H9 (cell line): Measurements from ENCODE around the gene MRPS35. TPM values are rescaled to one million over a fixed set of nuclear protein-coding genes. Genes with fewer than 3 reads are reported as not detected.

ENCODE experiments used
- DNase-seq: peaks from one replicate; pipeline ENCODE4 v3.0.0-alpha.2; 2017
- H2AFZ ChIP-seq: one replicate; pipeline ENCODE4 v1.6.1; 2013; ENCODE audit warnings: mild to moderate bottlenecking, low read length, control low read depth, moderate library complexity
- H2AK5ac ChIP-seq: 2 replicates; pipeline ENCODE4 v1.6.1; 2013; ENCODE audit warnings: low read length, control low read depth, mixed read lengths; ENCODE audit not compliant: insufficient read length
- H2BK120ac ChIP-seq: one replicate; pipeline ENCODE4 v1.6.1; 2013; ENCODE audit warnings: low read depth, mild to moderate bottlenecking, low read length, control low read depth, inconsistent platforms; ENCODE audit not compliant: poor library complexity, severe bottlenecking
- H2BK12ac ChIP-seq: 2 replicates; pipeline ENCODE4 v1.6.1; 2013; ENCODE audit warnings: low read length, control low read depth, mixed read lengths, low read depth; ENCODE audit not compliant: insufficient read length
- H2BK15ac ChIP-seq: 2 replicates; pipeline ENCODE4 v1.6.1; 2013; ENCODE audit warnings: low read depth, low read length, control low read depth
- H2BK20ac ChIP-seq: one replicate; pipeline ENCODE4 v1.6.1; 2013; ENCODE audit warnings: low read depth, mild to moderate bottlenecking, low read length, control low read depth, inconsistent platforms; ENCODE audit not compliant: poor library complexity, severe bottlenecking
- H2BK5ac ChIP-seq: 2 replicates; pipeline ENCODE4 v1.6.1; 2013; ENCODE audit warnings: low read length, control low read depth, mixed read lengths; ENCODE audit not compliant: insufficient read length
- H3K14ac ChIP-seq: 2 replicates; pipeline ENCODE4 v1.6.1; 2013; ENCODE audit warnings: low read length, control low read depth; ENCODE audit not compliant: insufficient read depth
- H3K18ac ChIP-seq: 2 replicates; pipeline ENCODE4 v1.6.1; 2013; ENCODE audit warnings: low read depth, mild to moderate bottlenecking, mixed read lengths, low read length, control low read depth; ENCODE audit not compliant: insufficient read length
- H3K23ac ChIP-seq: 2 replicates; pipeline ENCODE4 v1.6.1; 2013; ENCODE audit warnings: low read length, control low read depth, mixed read lengths, low read depth; ENCODE audit not compliant: insufficient read length
- H3K23me2 ChIP-seq: 2 replicates; pipeline ENCODE4 v1.6.1; 2013; ENCODE audit warnings: low read depth, mild to moderate bottlenecking, mixed read lengths, low read length, control low read depth; ENCODE audit not compliant: insufficient read length, poor library complexity, severe bottlenecking
- H3K27ac ChIP-seq: 2 replicates; pipeline ENCODE4 v1.5.1; 2013; ENCODE audit warnings: low read length, control low read depth, mixed read lengths, low read depth; ENCODE audit not compliant: insufficient read length
- H3K27me3 ChIP-seq: 2 replicates; pipeline ENCODE4 v1.6.1; 2013; ENCODE audit warnings: low read length, control low read depth, inconsistent platforms; ENCODE audit not compliant: insufficient read depth
- H3K4ac ChIP-seq: 2 replicates; pipeline ENCODE4 v1.6.1; 2013; ENCODE audit warnings: low read depth, mild to moderate bottlenecking, control low read depth, inconsistent platforms, low read length, moderate library complexity
- H3K4me1 ChIP-seq: 2 replicates; pipeline ENCODE4 v1.6.1; 2013; ENCODE audit warnings: low read length, control low read depth, inconsistent platforms; ENCODE audit not compliant: insufficient read depth
- H3K4me2 ChIP-seq: 2 replicates; pipeline ENCODE4 v1.6.1; 2013; ENCODE audit warnings: low read length, control low read depth, mixed read lengths; ENCODE audit not compliant: insufficient read length, insufficient read depth
- H3K56ac ChIP-seq: 2 replicates; pipeline ENCODE4 v1.6.1; 2013; ENCODE audit warnings: low read depth, mild to moderate bottlenecking, mixed read lengths, low read length, control low read depth; ENCODE audit not compliant: insufficient read length
- H3K79me1 ChIP-seq: 2 replicates; pipeline ENCODE4 v1.6.1; 2013; ENCODE audit warnings: low read depth, mild to moderate bottlenecking, moderate library complexity, low read length, control low read depth, inconsistent platforms; ENCODE audit not compliant: insufficient read depth, poor library complexity, severe bottlenecking
- H3K79me2 ChIP-seq: 2 replicates; pipeline ENCODE4 v1.6.1; 2013; ENCODE audit warnings: low read length, control low read depth, inconsistent platforms; ENCODE audit not compliant: insufficient read depth
- H3K9ac ChIP-seq: 2 replicates; pipeline ENCODE4 v1.6.1; 2013; ENCODE audit warnings: low read length, control low read depth, mixed read lengths; ENCODE audit not compliant: insufficient read length; ENCODE audit errors: extremely low read depth
- H3K9me3 ChIP-seq: one replicate; pipeline ENCODE4 v1.6.1; 2013; ENCODE audit warnings: low read depth, low read length, inconsistent platforms; ENCODE audit not compliant: control insufficient read depth
- H3T11ph ChIP-seq: one replicate; pipeline ENCODE4 v1.6.1; 2013; ENCODE audit warnings: mild to moderate bottlenecking, low read length, control low read depth, inconsistent platforms
- H4K20me1 ChIP-seq: one replicate; pipeline ENCODE4 v1.6.1; 2013; ENCODE audit not compliant: control insufficient read depth, insufficient read length, insufficient read depth
- H4K5ac ChIP-seq: 2 replicates; pipeline ENCODE4 v1.6.1; 2013; ENCODE audit warnings: low read depth, mild to moderate bottlenecking, mixed read lengths, low read length, control low read depth; ENCODE audit not compliant: insufficient read length
- H4K8ac ChIP-seq: replicated peaks from 2 replicates; pipeline ENCODE4 v1.6.1; 2013; ENCODE audit warnings: low read length, control low read depth, mixed read lengths, low read depth; ENCODE audit not compliant: insufficient read length
- H4K91ac ChIP-seq: 2 replicates; pipeline ENCODE4 v1.6.1; 2013; ENCODE audit warnings: low read depth, mild to moderate bottlenecking, moderate library complexity, mixed read lengths, low read length, control low read depth; ENCODE audit not compliant: insufficient read length
- H3K27ac Mint-ChIP-seq, 3 experiments: 2 replicates in 2 of 3; 3 replicates in 1 of 3; pipeline ENCODE4 v1.8.0; 2020 to 2021; ENCODE audit warnings: mixed read lengths in 3 of 3, mild to moderate bottlenecking in 1 of 3, moderate library complexity in 1 of 3
- H3K27me3 Mint-ChIP-seq: 2 replicates; pipeline ENCODE4 v1.8.0; 2021; ENCODE audit warnings: low read depth, mild to moderate bottlenecking, moderate library complexity, mixed read lengths
- H3K36me3 Mint-ChIP-seq, 3 experiments: 2 replicates in 2 of 3; 3 replicates in 1 of 3; pipeline ENCODE4 v1.8.0; 2020 to 2021; ENCODE audit warnings: low read depth in 3 of 3, mixed read lengths in 3 of 3; ENCODE audit not compliant: insufficient read depth in 1 of 3
- H3K4me1 Mint-ChIP-seq, 2 experiments: 2 replicates each; pipeline ENCODE4 v1.8.0; 2020; ENCODE audit warnings: mixed read lengths in 2 of 2
- H3K4me3 Mint-ChIP-seq, 2 experiments: 2 replicates in 1 of 2; 3 replicates in 1 of 2; pipeline ENCODE4 v1.8.0; 2020 to 2021; ENCODE audit warnings: mild to moderate bottlenecking in 2 of 2, mixed read lengths in 2 of 2, moderate library complexity in 1 of 2
- H3K9me3 Mint-ChIP-seq, 2 experiments: 2 replicates in 1 of 2; 3 replicates in 1 of 2; pipeline ENCODE4 v1.8.0; 2020; ENCODE audit warnings: mild to moderate bottlenecking in 2 of 2, mixed read lengths in 2 of 2, moderate library complexity in 1 of 2
- CTCF ChIP-seq: fragments of 200-600 bp; sonication (generic); conservative IDR thresholded peaks from 3 replicates; pipeline ENCODE4 v1.8.0; 2021; ENCODE audit warnings: antibody characterized with exemption, mild to moderate bottlenecking
- WGBS: extraction: QIAGEN DNeasy Blood & Tissue Kit; methylation state at CpG from one replicate; pipeline ENCODE4 v1.1.7; 2013; ENCODE audit warnings: missing lambda C conversion rate, low lambda C conversion rate, mixed read lengths; ENCODE audit not compliant: insufficient read length; ENCODE audit errors: extremely low coverage; 5-methylcytosine and 5-hydroxymethylcytosine counted together
- total RNA-seq: library from RNA; stranded (reverse); gene quantifications from 2 replicates; pipeline ENCODE4 v1.2.1, GENCODE V29; 2021

Gene MRPS35
- total RNA-seq, 1 experiment from 2014 or later = 45.4 TPM

DNA sequence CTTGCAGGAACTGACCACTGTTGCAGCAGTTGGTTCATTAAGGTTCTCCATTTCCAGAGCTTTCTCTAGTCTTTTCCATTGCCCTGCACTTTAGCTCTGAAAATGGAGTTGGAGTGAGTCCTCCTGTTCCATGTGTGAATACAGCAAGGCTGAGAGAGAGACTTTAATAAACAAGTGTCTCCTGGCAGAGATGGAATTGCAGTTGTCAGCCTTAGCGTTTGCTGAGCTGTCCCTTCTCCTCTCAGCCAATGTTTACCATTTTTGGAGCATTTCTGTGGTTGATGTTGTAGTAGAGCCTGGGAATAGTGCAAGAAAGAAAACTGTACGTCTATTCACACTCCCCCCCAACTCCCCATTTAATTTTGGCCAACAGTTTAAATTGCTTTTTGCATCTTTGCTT lies 76.9 kb downstream of the MRPS35 start:
- H3K23ac ChIP-seq = no peak overlapping the region
- no peaks in the 10 kb centered on the region for H3K9me3 ChIP-seq
- peaks cover 2% of the 10 kb centered on the region; the same call in 1 of the 2 replicates for H3K79me2 ChIP-seq
- no peaks in the 10 kb centered on the region; the same call in 1 of the 2 replicates for H3K4me1 ChIP-seq
- no CpG with 5 or more reads among the region's 2 CpGs for WGBS
- no peak overlapping the region for H3K56ac ChIP-seq
- no peaks in the 10 kb centered on the region for H4K20me1 ChIP-seq
- H3K9me3 Mint-ChIP-seq = no peaks in the 10 kb centered on the region
- no peak overlapping the region for H2BK5ac ChIP-seq
- no peaks in the 10 kb centered on the region for H3K23me2 ChIP-seq
- no peak overlapping the region for H2BK12ac ChIP-seq
- no peak overlapping the region for H3K4me3 Mint-ChIP-seq
- H3K9ac ChIP-seq = no peak overlapping the region
- no peak overlapping the region for H3K4me2 ChIP-seq
- no peak overlapping the region; a peak in 1 of 7 replicates for H3K27ac Mint-ChIP-seq
- no peak overlapping the region for H3K14ac ChIP-seq
- H2BK120ac ChIP-seq = no peak overlapping the region
- H2AK5ac ChIP-seq = no peak overlapping the region
- TF ChIP-seq CTCF = no peak
- peaks cover 1 to 11% of the 10 kb centered on the region in 2 experiments for H3K4me1 Mint-ChIP-seq
- no peak overlapping the region for H4K5ac ChIP-seq
- H3K36me3 Mint-ChIP-seq = peaks cover 15 to 42% (median 41%) of the 10 kb centered on the region in 3 experiments; a peak in 6 of 7 replicates
- H3K18ac ChIP-seq = no peak overlapping the region
- H3K27ac ChIP-seq = no peak overlapping the region
- H3K27me3 ChIP-seq = no peaks in the 10 kb centered on the region
- H4K91ac ChIP-seq = no peak overlapping the region
- DNase-seq = no peak
- no peak overlapping the region for H3K4ac ChIP-seq
- no peaks in the 10 kb centered on the region for H3K27me3 Mint-ChIP-seq
- H4K8ac ChIP-seq = no peak overlapping the region
- no peak overlapping the region for H2BK20ac ChIP-seq
- H2BK15ac ChIP-seq = no peak overlapping the region
- H2AFZ ChIP-seq = no peak overlapping the region
- no peaks in the 10 kb centered on the region for H3K79me1 ChIP-seq
- H3T11ph ChIP-seq = no peak overlapping the region
